ENCODE data around the gene DRC7.

The DRC7 gene

DNA sequence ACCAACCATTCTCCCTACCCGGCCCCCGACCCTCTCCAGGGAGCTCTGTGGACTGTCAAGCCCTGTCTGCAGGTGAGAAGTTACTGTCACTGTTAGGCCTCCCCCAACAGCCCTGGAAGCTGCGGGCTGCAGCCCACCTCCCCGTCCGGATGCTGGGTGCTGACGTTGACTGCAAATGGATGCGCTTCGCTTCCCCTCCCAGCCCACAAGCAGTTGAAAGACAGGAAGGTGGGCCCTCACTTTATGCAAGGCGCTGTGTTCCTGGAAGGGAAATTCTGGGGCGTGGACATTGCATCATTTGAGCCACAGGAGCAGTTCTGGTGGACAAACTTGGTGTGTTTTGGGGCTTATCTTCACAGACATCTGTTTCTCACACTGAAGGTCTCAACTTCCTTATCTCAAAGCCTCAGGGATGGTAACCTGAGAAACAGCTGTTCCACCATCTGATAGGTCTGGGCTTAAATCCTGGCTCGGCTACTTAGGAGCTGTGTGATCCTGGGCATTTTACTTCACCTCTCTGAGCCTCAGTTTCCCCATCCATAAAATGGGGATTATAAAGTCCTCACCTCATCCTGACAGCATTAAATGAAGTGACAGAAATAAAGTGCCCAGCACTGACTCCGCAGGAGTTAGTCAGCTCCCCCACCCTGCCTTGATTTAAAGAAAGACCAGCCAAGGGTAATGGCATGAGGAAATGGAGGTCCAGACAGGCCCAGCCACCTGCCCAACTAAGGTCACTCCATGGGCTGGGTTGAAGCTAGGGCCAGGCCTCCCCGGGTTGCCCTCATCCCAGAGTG is 4.6 kb upstream of the DRC7 start:
- peak; percentile 36 for DNase-seq (ENCODE audit: low spot score)
- Histone ChIP-seq H3K27ac (no peak overlapping the region), H3K4me3 (no peak overlapping the region)
- TF ChIP-seq, protein P1, sequence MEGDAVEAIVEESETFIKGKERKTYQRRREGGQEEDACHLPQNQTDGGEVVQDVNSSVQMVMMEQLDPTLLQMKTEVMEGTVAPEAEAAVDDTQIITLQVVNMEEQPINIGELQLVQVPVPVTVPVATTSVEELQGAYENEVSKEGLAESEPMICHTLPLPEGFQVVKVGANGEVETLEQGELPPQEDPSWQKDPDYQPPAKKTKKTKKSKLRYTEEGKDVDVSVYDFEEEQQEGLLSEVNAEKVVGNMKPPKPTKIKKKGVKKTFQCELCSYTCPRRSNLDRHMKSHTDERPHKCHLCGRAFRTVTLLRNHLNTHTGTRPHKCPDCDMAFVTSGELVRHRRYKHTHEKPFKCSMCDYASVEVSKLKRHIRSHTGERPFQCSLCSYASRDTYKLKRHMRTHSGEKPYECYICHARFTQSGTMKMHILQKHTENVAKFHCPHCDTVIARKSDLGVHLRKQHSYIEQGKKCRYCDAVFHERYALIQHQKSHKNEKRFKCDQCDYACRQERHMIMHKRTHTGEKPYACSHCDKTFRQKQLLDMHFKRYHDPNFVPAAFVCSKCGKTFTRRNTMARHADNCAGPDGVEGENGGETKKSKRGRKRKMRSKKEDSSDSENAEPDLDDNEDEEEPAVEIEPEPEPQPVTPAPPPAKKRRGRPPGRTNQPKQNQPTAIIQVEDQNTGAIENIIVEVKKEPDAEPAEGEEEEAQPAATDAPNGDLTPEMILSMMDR (IDR thresholded peaks at IDR 0.05): no peak

DNA sequence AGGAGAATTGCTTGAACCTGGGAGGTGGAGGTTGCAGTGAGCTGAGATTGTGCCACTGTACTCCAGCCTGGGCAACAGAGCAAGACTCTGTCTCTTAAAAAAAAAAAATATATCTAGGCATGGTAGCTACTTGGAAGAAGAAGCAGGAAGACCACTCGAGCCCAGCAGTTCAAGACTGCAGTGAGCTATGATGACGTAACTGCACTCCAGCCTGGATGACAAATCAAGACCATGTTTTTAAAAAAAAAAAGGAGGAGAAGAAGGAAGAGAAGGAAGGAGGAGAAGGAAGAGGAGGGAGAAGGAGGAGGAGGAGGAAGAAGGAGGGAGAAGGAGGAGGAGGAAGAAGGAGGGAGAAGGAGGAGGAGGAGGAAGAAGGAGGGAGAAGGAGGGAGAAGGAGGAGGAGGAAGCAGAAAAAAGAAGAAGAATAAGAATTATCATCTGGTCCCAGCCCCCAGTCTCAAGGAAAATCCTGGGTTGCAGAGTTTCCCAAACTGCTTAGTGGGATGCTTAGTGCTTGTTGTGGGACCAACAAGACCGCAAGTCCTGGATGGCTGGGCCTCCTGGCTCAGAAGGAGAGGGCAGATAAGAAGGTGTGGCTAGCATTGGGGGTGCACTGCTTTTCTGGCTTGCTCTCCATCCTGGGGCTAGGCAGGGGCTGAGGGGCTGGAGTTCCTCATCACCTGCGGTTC is 3.7 kb upstream of the DRC7 start:
- TF ChIP-seq, protein P1 (IDR thresholded peaks at IDR 0.05): no peak
- no peak overlapping the region for H3K4me3 ChIP-seq
- peak; percentile 45 for DNase-seq (ENCODE audit: low spot score)
- no peak overlapping the region for H3K27ac ChIP-seq

DNA sequence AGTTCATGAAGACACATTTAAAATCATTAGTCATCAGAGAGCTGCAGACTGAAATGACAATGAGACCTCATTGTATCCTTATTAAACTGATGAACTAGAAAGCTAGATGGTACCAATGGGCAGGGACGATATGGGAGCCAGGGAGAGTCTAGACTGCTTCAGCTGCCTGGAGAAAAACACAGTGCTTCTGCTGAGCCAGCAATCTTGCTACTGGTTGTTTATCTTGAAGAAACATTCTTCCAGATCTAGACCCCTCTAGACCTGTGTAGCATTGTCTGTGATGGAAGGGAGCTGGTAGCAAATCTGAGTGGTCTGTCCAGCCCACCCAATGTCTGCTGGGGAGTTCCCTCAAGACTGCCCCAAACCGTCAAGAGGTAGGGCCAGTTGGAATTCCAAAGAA is 2.0 kb upstream of the DRC7 start:
- no peak for DNase-seq (ENCODE audit: low spot score)
- TF ChIP-seq, protein P1 (IDR thresholded peaks at IDR 0.05): no peak
- H3K27ac ChIP-seq: no peak overlapping the region
- H3K4me3 ChIP-seq: no peak overlapping the region

DNA sequence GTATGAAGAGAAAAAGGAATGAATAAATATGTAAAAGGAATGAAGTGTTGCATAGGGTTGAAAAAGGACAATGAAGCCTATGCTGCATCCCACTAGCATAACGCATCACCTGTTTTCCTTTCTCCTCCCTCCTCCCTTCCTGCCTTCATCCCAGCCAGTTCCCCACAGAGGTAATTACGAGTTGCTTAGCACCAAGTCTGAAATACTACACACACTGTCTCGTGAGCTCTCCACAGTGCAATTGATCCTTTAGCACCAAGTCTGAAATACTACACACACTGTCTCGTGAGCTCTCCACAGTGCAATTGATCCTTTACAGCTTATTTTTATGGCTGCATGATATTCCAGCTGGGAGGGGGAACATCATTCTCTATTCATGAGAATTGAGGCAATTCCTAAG is 1.1 kb upstream of the DRC7 start:
- TF ChIP-seq, protein P1 (IDR thresholded peaks at IDR 0.05): no peak
- DNase-seq (ENCODE audit: low spot score): no peak
- Histone ChIP-seq H3K27ac (no peak overlapping the region), H3K4me3 (no peak overlapping the region)

DNA sequence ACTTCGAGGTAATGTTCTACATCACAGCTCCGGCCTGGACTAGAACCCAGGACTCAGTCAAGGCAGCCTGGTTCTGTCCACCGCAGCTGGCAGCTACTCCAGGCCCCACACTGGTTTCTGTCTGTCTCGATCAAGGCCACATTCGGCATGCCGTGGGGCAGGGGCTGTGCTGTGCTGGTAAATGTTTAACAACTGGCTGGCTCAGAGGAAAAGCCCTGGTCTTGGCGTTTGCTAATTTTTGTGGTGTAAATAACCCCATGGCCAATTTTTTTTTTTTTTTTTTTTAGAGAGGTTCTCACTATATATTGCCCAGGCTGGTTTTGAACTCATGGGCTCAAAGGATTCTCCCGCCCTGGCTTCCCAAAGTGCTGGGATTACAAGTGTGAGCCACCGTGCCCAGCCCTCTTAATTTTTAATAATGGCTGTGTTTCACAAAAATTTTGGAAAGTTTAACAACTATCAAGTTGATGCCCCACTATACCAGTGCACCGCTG is 328 bp upstream of the DRC7 start:
- H3K4me3 ChIP-seq: no peak overlapping the region
- peak; percentile 40 for DNase-seq (ENCODE audit: low spot score)

DNA sequence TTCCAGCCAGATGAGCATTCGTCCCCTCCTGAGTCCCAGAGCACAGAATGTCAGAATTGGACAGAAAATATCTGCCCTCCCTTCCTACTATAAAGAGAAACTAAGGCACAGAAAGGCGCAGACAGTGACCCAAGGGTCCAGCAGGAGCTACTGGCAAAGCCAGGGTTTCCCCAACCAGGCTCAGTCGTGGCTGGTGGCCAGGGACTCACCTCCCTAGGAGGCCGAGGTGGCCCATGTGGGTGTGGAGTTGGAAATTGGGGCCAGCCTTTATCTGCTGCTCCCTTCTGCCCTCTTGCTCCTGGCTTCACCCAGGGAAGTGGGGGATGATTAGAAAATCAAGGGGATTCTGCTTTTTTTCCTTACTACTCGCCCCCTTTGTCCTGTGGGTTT is 1.1 kb downstream of the DRC7 start:
- DNase-seq (ENCODE audit: low spot score): peak; percentile 59
- TF ChIP-seq, protein P1 (IDR thresholded peaks at IDR 0.05): no peak
- Histone ChIP-seq H3K27ac (no peak overlapping the region), H3K4me3 (no peak overlapping the region)

More for the DNA sequence above, 328 bp upstream of the DRC7 start:
- H3K27ac ChIP-seq: no peak overlapping the region
- TF ChIP-seq, protein P1 (IDR thresholded peaks at IDR 0.05): no peak
